GM12878 (cell line): ENCODE measurements around the gene HLA-B. TPM values are rescaled to one million over a fixed set of nuclear protein-coding genes. Genes with fewer than 3 reads are reported as not detected.

Experiments
- CREB1 ChIP-seq: IDR thresholded peaks from 2 replicates; pipeline ENCODE4 v1.6.1; 2012; ENCODE audit warnings: low read depth, mild to moderate bottlenecking, inconsistent platforms
- CTCF ChIP-seq, 3 experiments: IDR thresholded peaks in 2 of 3; conservative IDR thresholded peaks in 1 of 3; 2 replicates each; pipeline ENCODE4 v1.5.1; 2011; ENCODE audit warnings: low read depth in 3 of 3, low read length in 3 of 3, mild to moderate bottlenecking in 3 of 3, control low read depth in 2 of 3, moderate library complexity in 2 of 3, inconsistent platforms in 1 of 3, mixed read lengths in 1 of 3; ENCODE audit not compliant: control insufficient read depth in 2 of 3, insufficient read depth in 1 of 3; ENCODE audit errors: extremely low read depth in 1 of 3
- KLF5 ChIP-seq: fragments of 450-650 bp; IDR thresholded peaks from 2 replicates; pipeline ENCODE4 v1.6.1; 2014; ENCODE audit warnings: mild to moderate bottlenecking; ENCODE audit not compliant: partially characterized antibody
- NFIC ChIP-seq: IDR thresholded peaks from 2 replicates; pipeline ENCODE4 v1.6.1; 2012; ENCODE audit warnings: low read depth, mild to moderate bottlenecking, inconsistent platforms, low read length, moderate library complexity
- microRNA-seq: library from miRNA; unstranded; fragments of <30 nt; microRNA quantifications from one replicate; pipeline ENCODE4, GENCODE V29; 2018
- polyA plus RNA-seq, 11 experiments: library from polyadenylated mRNA; depleted of rRNA in 4 of 11; unstranded in 6 of 11; stranded (reverse) in 5 of 11; fragments of >200 nt; fragmentation: Nextera tagmentation in 4 of 11; fragmentation: Illumina TruSeq in 1 of 11; extraction: Ambion mirVana in 4 of 11; extraction: Trizol in 1 of 11; gene quantifications; 1 replicate in 1 of 11; 2 replicates in 10 of 11; pipeline versions ENCODE4 v1.2.1 to v1.2.3, GENCODE V29; 2011 to 2016; ENCODE audit warnings: inconsistent platforms in 2 of 11, missing spikeins in 2 of 11, low read depth in 1 of 11
- small RNA-seq: library from RNA; depleted of rRNA; stranded (forward); fragments of <200 nt; gene quantifications from one replicate; pipeline ENCODE3, GENCODE V24; 2014
- total RNA-seq, 4 experiments: library from RNA; depleted of rRNA in 3 of 4; stranded (reverse); fragments of >200 nt in 3 of 4; fragmentation: Illumina TruSeq in 1 of 4; extraction: Trizol in 1 of 4; gene quantifications; 2 replicates each; pipeline versions ENCODE4 v1.2.1 to v1.2.3, GENCODE V29; 2013 to 2021

HLA-B gene
- total and polyA plus RNA-seq, 10 of the 15 experiments (the other 5 are each of a cell fraction or from before 2014, with no cell fraction given), result 820 to 5,128 (median 3,370) TPM

GRCh38 chr6:31304683-31305082 is 52.3 kb downstream of the HLA-B start (continued):
- TF ChIP-seq CREB1 (peak; percentile 77), KLF5 (no peak), CTCF (IDR thresholded peaks at IDR 0.05 in 2 of 3, conservative IDR thresholded peaks at IDR 0.05 in 1 of 3; ENCODE audit: control insufficient read depth in 2 of 3, extremely low read depth in 1 of 3, insufficient read depth in 1 of 3, low read depth in 3 of 3, low read length in 3 of 3) (no peak), NFIC (peak; percentile 55; the same call in 1 of the 2 replicates)
- TF ChIP-seq, all 136 proteins: peak for 9

Small RNAs within 50 kb of the gene (microRNA-seq; reads per million reads assigned to microRNA genes)
- 3.6 reads per million, percentile 21 among the genes with 10 or more reads in this experiment for gene MIR6891

Small RNAs within 50 kb of the gene (small RNA-seq; reads per million reads assigned to genes)
- gene HLA-S, result not detected
- gene MIR6891, result 0.12 reads per million
- not detected for gene RF00019
- not detected for gene RNU6-283P

Other genes with a start within 250 kb of the HLA-B start
Only the 7 nearest of the 19 such genes appear.
- 3.1 and 4.1 TPM in 2 replicates for gene POU5F1, start 186.5 kb downstream of the HLA-B start, total RNA-seq (2014; rRNA removed)
- gene POU5F1, start 186.5 kb downstream of the HLA-B start, total RNA-seq (2014; rRNA removed; fragmentation: Illumina TruSeq; extraction: Trizol), result 4.5 and 5.3 TPM in 2 replicates
- gene POU5F1, start 186.5 kb downstream of the HLA-B start, total RNA-seq (2021), result 2.0 and 3.7 TPM in 2 replicates
- gene POU5F1, start 186.5 kb downstream of the HLA-B start, polyA plus RNA-seq (2011; rRNA removed), result 2.3 and 2.5 TPM in 2 replicates
- 2.1 and 4.8 TPM in 2 replicates for gene POU5F1, start 186.5 kb downstream of the HLA-B start, polyA plus RNA-seq (2014; fragmentation: Illumina TruSeq; extraction: Trizol)
- gene POU5F1, start 186.5 kb downstream of the HLA-B start, polyA plus RNA-seq (2014; fragmentation: Nextera tagmentation; extraction: Ambion mirVana), result 1 to 10 TPM; 1.4 to 2.7 TPM
- 3.7 and 5.5 TPM in 2 replicates for gene POU5F1, start 186.5 kb downstream of the HLA-B start, polyA plus RNA-seq (2014; rRNA removed)
- 1 to 10 TPM; 1.8 to 2.0 TPM for gene POU5F1, start 186.5 kb downstream of the HLA-B start, polyA plus RNA-seq (2016; fragmentation: Nextera tagmentation; extraction: Ambion mirVana)
- gene HLA-C, start 85.1 kb downstream of the HLA-B start, total RNA-seq (2014; rRNA removed), result 1,016 and 1,050 TPM in 2 replicates
- gene HLA-C, start 85.1 kb downstream of the HLA-B start, total RNA-seq (2014; rRNA removed; fragmentation: Illumina TruSeq; extraction: Trizol), result 360 and 377 TPM in 2 replicates
- 1,014 and 1,087 TPM in 2 replicates for gene HLA-C, start 85.1 kb downstream of the HLA-B start, total RNA-seq (2021)
- gene HLA-C, start 85.1 kb downstream of the HLA-B start, polyA plus RNA-seq (2011; rRNA removed), result 679 and 1,092 TPM in 2 replicates
- gene HLA-C, start 85.1 kb downstream of the HLA-B start, polyA plus RNA-seq (2014; fragmentation: Illumina TruSeq; extraction: Trizol), result 301 and 341 TPM in 2 replicates
- 100 to 1,000 TPM; 121 to 379 TPM for gene HLA-C, start 85.1 kb downstream of the HLA-B start, polyA plus RNA-seq (2014; fragmentation: Nextera tagmentation; extraction: Ambion mirVana)
- gene HLA-C, start 85.1 kb downstream of the HLA-B start, polyA plus RNA-seq (2014; rRNA removed), result 1,027 and 1,150 TPM in 2 replicates
- 100 to 1,000 TPM; 764 to 848 TPM for gene HLA-C, start 85.1 kb downstream of the HLA-B start, polyA plus RNA-seq (2016; fragmentation: Nextera tagmentation; extraction: Ambion mirVana)
- gene MICA, start 46.4 kb upstream of the HLA-B start, total RNA-seq (2014; rRNA removed), result 8.1 and 9.0 TPM in 2 replicates
- 6.8 and 7.9 TPM in 2 replicates for gene MICA, start 46.4 kb upstream of the HLA-B start, total RNA-seq (2014; rRNA removed; fragmentation: Illumina TruSeq; extraction: Trizol)
- gene MICA, start 46.4 kb upstream of the HLA-B start, total RNA-seq (2021), result 7.1 and 7.6 TPM in 2 replicates
- 6.4 and 10.3 TPM in 2 replicates for gene MICA, start 46.4 kb upstream of the HLA-B start, polyA plus RNA-seq (2011; rRNA removed)
- 7.1 and 8.8 TPM in 2 replicates for gene MICA, start 46.4 kb upstream of the HLA-B start, polyA plus RNA-seq (2014; fragmentation: Illumina TruSeq; extraction: Trizol)
- gene MICA, start 46.4 kb upstream of the HLA-B start, polyA plus RNA-seq (2014; fragmentation: Nextera tagmentation; extraction: Ambion mirVana), result 1 to 10 TPM; 5.0 to 5.6 TPM
- 9.9 and 10.5 TPM in 2 replicates for gene MICA, start 46.4 kb upstream of the HLA-B start, polyA plus RNA-seq (2014; rRNA removed)
- 1 to 10 TPM; 3.6 to 4.4 TPM for gene MICA, start 46.4 kb upstream of the HLA-B start, polyA plus RNA-seq (2016; fragmentation: Nextera tagmentation; extraction: Ambion mirVana)
- 21.6 and 21.9 TPM in 2 replicates for gene MICB, start 141.0 kb upstream of the HLA-B start, total RNA-seq (2014; rRNA removed)
- gene MICB, start 141.0 kb upstream of the HLA-B start, total RNA-seq (2014; rRNA removed; fragmentation: Illumina TruSeq; extraction: Trizol), result 17.6 TPM in 2 replicates
- gene MICB, start 141.0 kb upstream of the HLA-B start, total RNA-seq (2021), result 15.6 and 18.0 TPM in 2 replicates
- 26.6 and 37.1 TPM in 2 replicates for gene MICB, start 141.0 kb upstream of the HLA-B start, polyA plus RNA-seq (2011; rRNA removed)
- 25.2 and 29.8 TPM in 2 replicates for gene MICB, start 141.0 kb upstream of the HLA-B start, polyA plus RNA-seq (2014; fragmentation: Illumina TruSeq; extraction: Trizol)
- 10 to 100 TPM in 1 of 2 experiments, 1 to 10 TPM in 1; 9.0 to 11.3 TPM for gene MICB, start 141.0 kb upstream of the HLA-B start, polyA plus RNA-seq (2014; fragmentation: Nextera tagmentation; extraction: Ambion mirVana)
- gene MICB, start 141.0 kb upstream of the HLA-B start, polyA plus RNA-seq (2014; rRNA removed), result 23.7 and 25.5 TPM in 2 replicates
- 10 to 100 TPM; 12.1 to 12.6 TPM for gene MICB, start 141.0 kb upstream of the HLA-B start, polyA plus RNA-seq (2016; fragmentation: Nextera tagmentation; extraction: Ambion mirVana)
- gene MCCD1, start 171.8 kb upstream of the HLA-B start, total RNA-seq (2014; rRNA removed), result not detected in 2 replicates
- not detected in 2 replicates for gene MCCD1, start 171.8 kb upstream of the HLA-B start, total RNA-seq (2014; rRNA removed; fragmentation: Illumina TruSeq; extraction: Trizol)
- not detected in 2 replicates for gene MCCD1, start 171.8 kb upstream of the HLA-B start, total RNA-seq (2021)
- gene MCCD1, start 171.8 kb upstream of the HLA-B start, polyA plus RNA-seq (2011; rRNA removed), result not detected in 2 replicates
- gene MCCD1, start 171.8 kb upstream of the HLA-B start, polyA plus RNA-seq (2014; fragmentation: Illumina TruSeq; extraction: Trizol), result not detected in 2 replicates
- not detected for gene MCCD1, start 171.8 kb upstream of the HLA-B start, polyA plus RNA-seq (2014; fragmentation: Nextera tagmentation; extraction: Ambion mirVana)
- gene MCCD1, start 171.8 kb upstream of the HLA-B start, polyA plus RNA-seq (2014; rRNA removed), result not detected in 2 replicates
- not detected for gene MCCD1, start 171.8 kb upstream of the HLA-B start, polyA plus RNA-seq (2016; fragmentation: Nextera tagmentation; extraction: Ambion mirVana)
- gene DDX39B, start 184.8 kb upstream of the HLA-B start, total RNA-seq (2014; rRNA removed), result 542 and 564 TPM in 2 replicates
- 316 and 317 TPM in 2 replicates for gene DDX39B, start 184.8 kb upstream of the HLA-B start, total RNA-seq (2014; rRNA removed; fragmentation: Illumina TruSeq; extraction: Trizol)
- gene DDX39B, start 184.8 kb upstream of the HLA-B start, total RNA-seq (2021), result 337 and 345 TPM in 2 replicates
- 399 and 625 TPM in 2 replicates for gene DDX39B, start 184.8 kb upstream of the HLA-B start, polyA plus RNA-seq (2011; rRNA removed)
- gene DDX39B, start 184.8 kb upstream of the HLA-B start, polyA plus RNA-seq (2014; fragmentation: Illumina TruSeq; extraction: Trizol), result 379 and 384 TPM in 2 replicates
- 100 to 1,000 TPM; 271 to 277 TPM for gene DDX39B, start 184.8 kb upstream of the HLA-B start, polyA plus RNA-seq (2014; fragmentation: Nextera tagmentation; extraction: Ambion mirVana)
- gene DDX39B, start 184.8 kb upstream of the HLA-B start, polyA plus RNA-seq (2014; rRNA removed), result 661 and 728 TPM in 2 replicates
- gene DDX39B, start 184.8 kb upstream of the HLA-B start, polyA plus RNA-seq (2016; fragmentation: Nextera tagmentation; extraction: Ambion mirVana), result 100 to 1,000 TPM; 275 to 296 TPM
- gene ATP6V1G2, start 189.4 kb upstream of the HLA-B start, total RNA-seq (2014; rRNA removed), result 2.2 and 2.5 TPM in 2 replicates
- gene ATP6V1G2, start 189.4 kb upstream of the HLA-B start, total RNA-seq (2014; rRNA removed; fragmentation: Illumina TruSeq; extraction: Trizol), result 2.7 and 2.9 TPM in 2 replicates
- gene ATP6V1G2, start 189.4 kb upstream of the HLA-B start, total RNA-seq (2021), result 2.5 and 3.5 TPM in 2 replicates
- gene ATP6V1G2, start 189.4 kb upstream of the HLA-B start, polyA plus RNA-seq (2011; rRNA removed), result 8.9 and 11.1 TPM in 2 replicates
- 4.3 and 4.9 TPM in 2 replicates for gene ATP6V1G2, start 189.4 kb upstream of the HLA-B start, polyA plus RNA-seq (2014; fragmentation: Illumina TruSeq; extraction: Trizol)
- gene ATP6V1G2, start 189.4 kb upstream of the HLA-B start, polyA plus RNA-seq (2014; fragmentation: Nextera tagmentation; extraction: Ambion mirVana), result under 1 TPM; 0.45 to 0.58 TPM
- 2.6 and 3.5 TPM in 2 replicates for gene ATP6V1G2, start 189.4 kb upstream of the HLA-B start, polyA plus RNA-seq (2014; rRNA removed)
- gene ATP6V1G2, start 189.4 kb upstream of the HLA-B start, polyA plus RNA-seq (2016; fragmentation: Nextera tagmentation; extraction: Ambion mirVana), result 1 to 10 TPM; 2.8 to 3.1 TPM